ENCODE data around the gene HYOU1. TPM values are rescaled to one million over a fixed set of nuclear protein-coding genes. Genes with fewer than 3 reads are reported as not detected.
A peak's percentile ranks its signal among the peaks of the same experiment; 100 is the strongest.

Gene HYOU1
- total RNA-seq, 1 experiment from 2014 or later: 228 TPM

DNA sequence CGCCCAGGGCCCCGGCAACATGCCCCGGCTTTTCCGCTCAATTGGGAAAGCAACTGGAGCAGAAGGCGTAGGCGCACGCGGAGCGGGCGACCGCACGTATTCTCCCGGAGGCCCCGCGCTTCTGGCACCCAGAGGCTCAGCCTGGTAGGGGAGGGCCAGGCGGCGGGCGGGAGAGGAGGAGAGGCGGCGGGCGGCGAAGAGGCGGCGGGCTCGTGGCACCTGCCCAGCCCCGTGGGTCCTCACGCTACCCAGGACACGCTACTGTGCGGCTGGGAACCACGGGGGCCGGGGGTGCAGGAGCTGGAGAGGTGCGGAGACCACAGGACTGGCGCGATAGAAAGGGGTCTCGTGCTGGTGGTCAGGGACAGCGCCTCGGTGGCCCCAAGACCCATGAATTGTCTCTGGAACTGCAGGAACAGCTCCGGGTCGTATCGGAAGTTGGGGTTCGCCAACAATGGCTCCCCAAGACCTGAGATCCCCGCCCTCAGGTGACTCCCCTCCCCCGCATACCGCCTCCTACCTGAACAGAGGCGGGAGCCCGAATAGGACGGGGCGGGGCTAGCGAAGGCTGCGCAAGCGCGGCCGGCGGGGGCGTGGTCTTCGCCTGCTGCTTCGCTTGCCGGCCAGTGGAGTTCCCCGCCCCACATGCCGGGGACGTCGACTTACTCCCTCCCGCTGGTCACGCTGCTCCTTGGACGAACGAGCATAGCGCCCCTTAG is 26.5 kb downstream of the HYOU1 start, which contains the start of gene SLC37A4:
SLC37A4 (minus strand) TSS at position 549 of the 719 bp plus-strand sequence.
- Mint-ChIP-seq H3K4me3 (peak within 1 kb of the TSS; percentile 79 to 83), H3K36me3 (ENCODE audit: insufficient read depth in 1 of 3, low read depth in 3 of 3) (peaks cover 17 to 34% (median 32%) of the 10 kb centered on the region in 3 experiments), H3K27me3 (ENCODE audit: low read depth) (no peaks in the 10 kb centered on the region; the same call in 1 of the 2 replicates), H3K4me1 (peaks cover 18 to 20% of the 10 kb centered on the region in 2 experiments), H3K27ac (peak within 1 kb of the TSS; percentile 30 to 96 (median 52); a peak in 5 of 7 replicates), H3K9me3 (no peaks in the 10 kb centered on the region)
- no peak within 1 kb of the TSS for H2BK5ac ChIP-seq (ENCODE audit: insufficient read length, low read length)
- peak within 1 kb of the TSS; percentile 80 for H3K9ac ChIP-seq (ENCODE audit: extremely low read depth, insufficient read length, low read length)
- H2AFZ ChIP-seq (ENCODE audit: low read length): no peak within 1 kb of the TSS
- H2BK15ac ChIP-seq (ENCODE audit: low read depth, low read length): no peak within 1 kb of the TSS
- no peak; the same call in 1 of the 3 replicates for TF ChIP-seq CTCF (conservative IDR thresholded peaks at IDR 0.05)
- H3K14ac ChIP-seq (ENCODE audit: insufficient read depth, low read length): peak within 1 kb of the TSS; percentile 92
- H2BK20ac ChIP-seq (ENCODE audit: low read depth, low read length, poor library complexity, severe bottlenecking): no peak within 1 kb of the TSS
- H3K79me2 ChIP-seq (ENCODE audit: insufficient read depth, low read length): no peaks in the 10 kb centered on the region
- H3K56ac ChIP-seq (ENCODE audit: insufficient read length, low read depth, low read length): no peak within 1 kb of the TSS
- H2AK5ac ChIP-seq (ENCODE audit: insufficient read length, low read length): no peak within 1 kb of the TSS
- no CpG with 5 or more reads among the region's 67 CpGs for WGBS (ENCODE audit: extremely low coverage, insufficient read length, low lambda C conversion rate)
- H3K4me1 ChIP-seq (ENCODE audit: insufficient read depth, low read length): peaks cover 8% of the 10 kb centered on the region; the same call in 1 of the 2 replicates
- H3K23ac ChIP-seq (ENCODE audit: insufficient read length, low read depth, low read length): no peak within 1 kb of the TSS
- peaks cover 3% of the 10 kb centered on the region for H3K79me1 ChIP-seq (ENCODE audit: insufficient read depth, low read depth, low read length, poor library complexity, severe bottlenecking)
- H3K4ac ChIP-seq (ENCODE audit: low read depth, low read length): no peak within 1 kb of the TSS
- H3K9me3 ChIP-seq (ENCODE audit: control insufficient read depth, low read depth, low read length): no peaks in the 10 kb centered on the region
- peak within 1 kb of the TSS; percentile 86 for H3K18ac ChIP-seq (ENCODE audit: insufficient read length, low read depth, low read length)
- H3K27ac ChIP-seq (ENCODE audit: insufficient read length, low read depth, low read length): no peak within 1 kb of the TSS
- H3K27me3 ChIP-seq (ENCODE audit: insufficient read depth, low read length): no peaks in the 10 kb centered on the region
- H3K23me2 ChIP-seq (ENCODE audit: insufficient read length, low read depth, low read length, poor library complexity, severe bottlenecking): peaks cover 14% of the 10 kb centered on the region
- H4K8ac ChIP-seq (replicated peaks; ENCODE audit: insufficient read length, low read depth, low read length): no peak within 1 kb of the TSS
- H3T11ph ChIP-seq (ENCODE audit: low read length): no peak within 1 kb of the TSS
- peak within 1 kb of the TSS; percentile 47 for H3K4me2 ChIP-seq (ENCODE audit: insufficient read depth, insufficient read length, low read length)
- DNase-seq: peak; percentile 99
- no peak within 1 kb of the TSS for H2BK12ac ChIP-seq (ENCODE audit: insufficient read length, low read depth, low read length)
- no peak within 1 kb of the TSS for H4K91ac ChIP-seq (ENCODE audit: insufficient read length, low read depth, low read length)
- H2BK120ac ChIP-seq (ENCODE audit: low read depth, low read length, poor library complexity, severe bottlenecking): no peak within 1 kb of the TSS
- H4K5ac ChIP-seq (ENCODE audit: insufficient read length, low read depth, low read length): no peak within 1 kb of the TSS
- H4K20me1 ChIP-seq (ENCODE audit: control insufficient read depth, insufficient read depth, insufficient read length): no peaks in the 10 kb centered on the region

Data from H9 (cell line).